Upper lobe of right lung (tissue), 1 donor: ENCODE results near the gene NTM. TPM values are rescaled to one million over a fixed set of nuclear protein-coding genes. Genes with fewer than 3 reads are reported as not detected.

Source experiments
- ATAC-seq: fragments of 200-7000 bp; cut with Tn5 transposase; one replicate; pipeline ENCODE4 v1.9.1; 2020; ENCODE audit warnings: mild to moderate bottlenecking, moderate library complexity
- DNase-seq: peaks from one replicate; pipeline ENCODE4 v3.0.0-alpha.2; 2020
- H3K27ac ChIP-seq: fragments of 200-600 bp; one replicate; pipeline ENCODE4 v1.8.0; 2022
- H3K27me3 ChIP-seq: fragments of 200-600 bp; one replicate; pipeline ENCODE4 v1.8.0; 2022; ENCODE audit warnings: mild to moderate bottlenecking
- H3K36me3 ChIP-seq: fragments of 200-600 bp; one replicate; pipeline ENCODE4 v1.8.0; 2022
- H3K4me1 ChIP-seq: fragments of 200-600 bp; one replicate; pipeline ENCODE4 v1.8.0; 2022
- H3K4me3 ChIP-seq: fragments of 200-600 bp; one replicate; pipeline ENCODE4 v1.8.0; 2022; ENCODE audit warnings: mild to moderate bottlenecking
- H3K9me3 ChIP-seq: fragments of 200-600 bp; one replicate; pipeline ENCODE4 v1.8.0; 2022
- intact Hi-C: fragments of 100-400 bp; cut with DNase I; formaldehyde crosslinking; loops from one replicate; pipeline ENCODE4 v1.11.0; 2022
- total RNA-seq: library from RNA; stranded (reverse); fragmentation: NEBNext Ultra II Directional; extraction: Animal tissue kit (Norgen Biotek cat#: 25700); gene quantifications from one replicate; pipeline ENCODE4 v1.2.1, GENCODE V29; 2021
- TF ChIP-seq, protein P1 (sequence below): fragments of 200-600 bp; IDR thresholded peaks from one replicate; pipeline ENCODE4 v1.8.0; 2022; ENCODE audit warnings: antibody characterized with exemption
- donor health status: DM: no; HTN: yes; CAD: no; lungs with severe emphysema.

The NTM gene
- total RNA-seq, 1 donor from 2014 or later, result 3.7 TPM

DNA sequence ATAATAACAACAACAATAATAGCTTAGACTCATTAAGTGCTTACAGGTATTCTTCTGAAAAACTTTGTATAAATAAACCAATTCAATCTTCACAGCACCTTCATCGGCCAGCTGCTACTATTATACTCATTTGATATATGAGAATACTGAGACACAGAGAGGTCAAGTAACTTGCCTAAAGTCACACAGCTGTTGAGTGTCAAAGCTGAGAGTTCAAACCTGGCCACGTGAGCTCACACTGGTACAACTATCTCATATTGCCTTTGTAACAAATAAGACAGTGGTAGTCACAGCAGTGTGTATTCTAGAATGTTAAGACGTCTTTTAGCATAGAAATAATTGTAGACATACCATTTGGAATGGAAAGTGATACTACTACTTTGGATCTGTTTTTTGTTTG, 268.5 kb downstream of the NTM start:
- Histone ChIP-seq H3K27me3 (no peaks in the 10 kb centered on the region), H3K9me3 (no peaks in the 10 kb centered on the region), H3K36me3 (no peaks in the 10 kb centered on the region), H3K4me3 (no peak overlapping the region), H3K4me1 (no peaks in the 10 kb centered on the region), H3K27ac (no peak overlapping the region)
- intact Hi-C loops, result no loop called here
- TF ChIP-seq, protein P1, sequence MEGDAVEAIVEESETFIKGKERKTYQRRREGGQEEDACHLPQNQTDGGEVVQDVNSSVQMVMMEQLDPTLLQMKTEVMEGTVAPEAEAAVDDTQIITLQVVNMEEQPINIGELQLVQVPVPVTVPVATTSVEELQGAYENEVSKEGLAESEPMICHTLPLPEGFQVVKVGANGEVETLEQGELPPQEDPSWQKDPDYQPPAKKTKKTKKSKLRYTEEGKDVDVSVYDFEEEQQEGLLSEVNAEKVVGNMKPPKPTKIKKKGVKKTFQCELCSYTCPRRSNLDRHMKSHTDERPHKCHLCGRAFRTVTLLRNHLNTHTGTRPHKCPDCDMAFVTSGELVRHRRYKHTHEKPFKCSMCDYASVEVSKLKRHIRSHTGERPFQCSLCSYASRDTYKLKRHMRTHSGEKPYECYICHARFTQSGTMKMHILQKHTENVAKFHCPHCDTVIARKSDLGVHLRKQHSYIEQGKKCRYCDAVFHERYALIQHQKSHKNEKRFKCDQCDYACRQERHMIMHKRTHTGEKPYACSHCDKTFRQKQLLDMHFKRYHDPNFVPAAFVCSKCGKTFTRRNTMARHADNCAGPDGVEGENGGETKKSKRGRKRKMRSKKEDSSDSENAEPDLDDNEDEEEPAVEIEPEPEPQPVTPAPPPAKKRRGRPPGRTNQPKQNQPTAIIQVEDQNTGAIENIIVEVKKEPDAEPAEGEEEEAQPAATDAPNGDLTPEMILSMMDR, result no peak
- ATAC-seq (no peak), DNase-seq (no peak)

GRCh38 chr11:131640320-131640719, 269.9 kb downstream of the NTM start:
- DNase-seq, result no peak
- H3K27ac ChIP-seq, result no peak overlapping the region

DNA sequence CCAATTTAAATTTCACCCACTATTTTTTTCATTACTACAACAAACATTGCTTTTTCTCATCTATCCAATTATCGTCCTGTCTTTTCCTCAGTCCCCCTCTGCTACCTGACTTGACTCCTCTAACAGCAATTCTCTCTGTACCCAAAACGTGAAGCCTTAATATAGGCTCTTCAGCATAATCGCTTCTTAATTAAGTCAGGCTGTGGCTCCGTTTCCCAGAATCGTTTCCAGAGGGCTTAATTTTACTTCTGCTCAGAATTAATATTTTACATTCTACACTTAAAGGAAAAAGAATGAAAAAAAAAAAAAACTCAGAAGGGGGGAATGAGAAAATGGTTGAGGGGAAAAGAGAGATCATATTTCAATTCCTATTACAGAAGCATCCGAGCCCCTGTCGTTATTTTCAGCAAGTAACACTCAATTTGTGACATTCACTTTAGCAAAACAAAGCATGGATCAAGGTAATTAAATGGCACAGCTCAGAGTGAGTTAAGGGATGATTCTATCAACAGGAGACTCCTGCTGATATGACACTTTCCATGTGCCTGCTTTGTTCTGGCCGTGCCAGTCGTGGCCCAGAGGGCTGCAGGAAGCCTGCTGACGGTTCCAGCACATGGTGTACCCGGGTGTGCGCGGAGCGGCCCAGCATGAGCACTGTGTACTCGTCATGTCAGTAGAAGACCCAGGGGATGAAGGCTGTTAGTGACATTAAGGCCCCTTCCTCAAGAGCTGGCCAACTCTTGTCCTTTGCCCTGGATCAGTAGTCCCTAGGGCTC, 272.5 kb downstream of the NTM start:
- H3K36me3 ChIP-seq, result no peaks in the 10 kb centered on the region
- no peaks in the 10 kb centered on the region for H3K4me1 ChIP-seq
- H3K27me3 ChIP-seq, result no peaks in the 10 kb centered on the region
- intact Hi-C loops, result no loop called here
- ATAC-seq (peak; percentile 30), DNase-seq (no peak)
- H3K27ac ChIP-seq, result no peak overlapping the region
- H3K4me3 ChIP-seq, result no peak overlapping the region
- TF ChIP-seq, protein P1, result no peak
- H3K9me3 ChIP-seq, result no peaks in the 10 kb centered on the region

More at GRCh38 chr11:131640320-131640719, 269.9 kb downstream of the NTM start:
- TF ChIP-seq, protein P1, result no peak
- H3K4me1 ChIP-seq, result no peaks in the 10 kb centered on the region
- no peak for ATAC-seq
- intact Hi-C loops, result no loop called here
- no peaks in the 10 kb centered on the region for H3K36me3 ChIP-seq
- H3K9me3 ChIP-seq, result no peaks in the 10 kb centered on the region
- H3K27me3 ChIP-seq, result no peaks in the 10 kb centered on the region
- H3K4me3 ChIP-seq, result no peak overlapping the region

DNA sequence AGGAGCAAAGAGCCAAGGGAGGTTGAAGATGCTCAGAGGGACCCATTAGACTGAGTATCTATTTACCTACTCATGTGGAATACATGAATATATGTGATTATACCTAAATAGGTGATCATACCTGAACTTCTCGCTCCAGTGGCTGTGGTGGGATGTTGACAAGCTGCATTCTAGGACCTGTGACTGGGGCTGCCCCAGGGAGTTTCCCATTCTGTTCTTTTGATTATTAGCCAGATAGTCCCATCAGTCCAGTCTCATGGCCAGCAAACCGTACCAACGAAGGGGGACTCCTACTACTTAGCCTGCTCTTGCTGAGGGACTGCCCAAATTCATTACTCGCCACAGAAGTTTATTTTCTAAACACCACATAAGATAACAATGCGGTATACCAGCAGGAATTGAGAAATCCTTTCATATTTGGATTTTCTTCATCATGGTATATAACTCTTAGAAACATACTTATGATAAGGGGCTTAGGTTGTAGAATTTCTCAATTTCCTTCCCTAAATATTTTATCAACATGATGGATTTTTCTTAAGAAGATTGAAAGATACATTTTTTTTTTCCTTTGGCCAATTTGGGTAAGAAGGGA, 273.9 kb downstream of the NTM start:
- Histone ChIP-seq H3K36me3 (no peaks in the 10 kb centered on the region), H3K4me1 (no peaks in the 10 kb centered on the region), H3K27me3 (no peaks in the 10 kb centered on the region), H3K4me3 (no peak overlapping the region), H3K27ac (no peak overlapping the region), H3K9me3 (no peaks in the 10 kb centered on the region)
- DNase-seq (no peak), ATAC-seq (no peak)
- TF ChIP-seq, protein P1, result no peak
- intact Hi-C loops, result no loop called here

DNA sequence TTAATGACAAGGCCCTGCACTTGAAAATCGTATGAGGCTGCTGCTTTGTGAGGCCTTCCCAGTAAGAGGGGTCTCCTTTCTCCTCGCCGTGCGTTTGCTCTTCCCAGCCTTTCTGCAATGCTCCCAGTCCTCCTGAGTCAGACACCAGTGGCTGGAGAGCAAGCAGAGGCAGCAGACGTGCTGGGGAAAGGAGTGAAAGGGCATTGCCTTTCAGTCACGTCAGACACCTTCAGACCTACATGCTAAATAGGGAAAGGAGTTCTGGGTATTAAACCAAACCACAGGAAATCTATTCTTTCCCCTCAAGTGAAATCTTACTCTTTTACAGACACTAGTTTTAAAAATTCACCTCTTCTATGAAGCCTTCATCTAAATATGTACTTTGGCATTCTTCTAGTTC, 274.8 kb downstream of the NTM start:
- DNase-seq (no peak), ATAC-seq (no peak)
- Histone ChIP-seq H3K4me3 (no peak overlapping the region), H3K36me3 (no peaks in the 10 kb centered on the region), H3K9me3 (no peaks in the 10 kb centered on the region), H3K4me1 (no peaks in the 10 kb centered on the region), H3K27me3 (no peaks in the 10 kb centered on the region), H3K27ac (no peak overlapping the region)
- intact Hi-C loops, result no loop called here
- TF ChIP-seq, protein P1, result no peak
